Measurements from ENCODE around the gene GUCA2A. TPM values are rescaled to one million over a fixed set of nuclear protein-coding genes. Genes with fewer than 3 reads are reported as not detected.

The GUCA2A gene
- total and polyA plus RNA-seq, 2 experiments from 2014 or later = not detected

DNA sequence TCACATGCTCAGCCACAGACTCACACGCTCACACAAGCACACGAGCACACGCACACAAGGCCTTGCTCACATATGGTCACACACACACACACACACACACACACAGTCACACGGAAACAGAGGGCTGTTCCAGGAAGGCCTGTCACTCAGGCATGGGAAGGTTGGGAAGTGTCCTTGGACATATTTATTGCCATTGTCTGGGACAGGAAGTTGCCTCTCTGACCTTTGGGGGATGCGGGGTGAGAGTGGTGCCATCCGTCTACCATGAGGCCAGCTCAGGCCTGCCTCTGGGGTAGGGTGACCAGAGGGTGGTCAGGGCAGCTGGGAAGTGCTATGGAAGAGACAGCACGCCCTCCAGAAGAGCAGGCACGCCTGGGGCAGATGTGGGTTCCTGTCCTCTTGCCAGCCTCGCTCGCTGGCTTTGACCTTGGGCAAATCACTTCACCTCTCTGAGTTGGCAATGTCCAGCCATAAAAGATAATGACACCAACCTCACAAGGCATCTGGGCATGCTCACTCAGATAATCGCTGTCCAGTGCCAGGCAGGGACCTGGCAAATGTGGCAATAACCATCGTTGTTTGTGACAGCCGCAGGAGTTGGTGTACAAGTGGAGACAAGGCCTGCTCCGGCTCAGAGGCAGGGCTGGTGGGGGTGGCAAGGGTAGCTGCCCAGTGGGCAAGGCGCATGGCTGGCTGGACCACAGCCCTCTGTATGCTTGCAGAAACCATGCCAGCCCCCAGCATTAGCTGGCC, 8.0 kb upstream of the GUCA2A start:
- Histone ChIP-seq H3K27ac (peak overlapping the region; percentile 65), H3K4me1 (ENCODE audit: low read depth) (peaks cover 10% of the 10 kb centered on the region), H3K9me3 (ENCODE audit: low read depth) (no peaks in the 10 kb centered on the region), H3K36me3 (no peaks in the 10 kb centered on the region), H3K4me3 (no peak overlapping the region), H3K27me3 (no peaks in the 10 kb centered on the region)
- TF ChIP-seq, protein P1, sequence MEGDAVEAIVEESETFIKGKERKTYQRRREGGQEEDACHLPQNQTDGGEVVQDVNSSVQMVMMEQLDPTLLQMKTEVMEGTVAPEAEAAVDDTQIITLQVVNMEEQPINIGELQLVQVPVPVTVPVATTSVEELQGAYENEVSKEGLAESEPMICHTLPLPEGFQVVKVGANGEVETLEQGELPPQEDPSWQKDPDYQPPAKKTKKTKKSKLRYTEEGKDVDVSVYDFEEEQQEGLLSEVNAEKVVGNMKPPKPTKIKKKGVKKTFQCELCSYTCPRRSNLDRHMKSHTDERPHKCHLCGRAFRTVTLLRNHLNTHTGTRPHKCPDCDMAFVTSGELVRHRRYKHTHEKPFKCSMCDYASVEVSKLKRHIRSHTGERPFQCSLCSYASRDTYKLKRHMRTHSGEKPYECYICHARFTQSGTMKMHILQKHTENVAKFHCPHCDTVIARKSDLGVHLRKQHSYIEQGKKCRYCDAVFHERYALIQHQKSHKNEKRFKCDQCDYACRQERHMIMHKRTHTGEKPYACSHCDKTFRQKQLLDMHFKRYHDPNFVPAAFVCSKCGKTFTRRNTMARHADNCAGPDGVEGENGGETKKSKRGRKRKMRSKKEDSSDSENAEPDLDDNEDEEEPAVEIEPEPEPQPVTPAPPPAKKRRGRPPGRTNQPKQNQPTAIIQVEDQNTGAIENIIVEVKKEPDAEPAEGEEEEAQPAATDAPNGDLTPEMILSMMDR (IDR thresholded peaks at IDR 0.05; ENCODE audit: low read depth, low read length) = no peak
- peak in 1 of 2 donors; percentile 26 for DNase-seq (ENCODE audit: low read depth in 1 of 2, low spot score in 1 of 2)

DNA sequence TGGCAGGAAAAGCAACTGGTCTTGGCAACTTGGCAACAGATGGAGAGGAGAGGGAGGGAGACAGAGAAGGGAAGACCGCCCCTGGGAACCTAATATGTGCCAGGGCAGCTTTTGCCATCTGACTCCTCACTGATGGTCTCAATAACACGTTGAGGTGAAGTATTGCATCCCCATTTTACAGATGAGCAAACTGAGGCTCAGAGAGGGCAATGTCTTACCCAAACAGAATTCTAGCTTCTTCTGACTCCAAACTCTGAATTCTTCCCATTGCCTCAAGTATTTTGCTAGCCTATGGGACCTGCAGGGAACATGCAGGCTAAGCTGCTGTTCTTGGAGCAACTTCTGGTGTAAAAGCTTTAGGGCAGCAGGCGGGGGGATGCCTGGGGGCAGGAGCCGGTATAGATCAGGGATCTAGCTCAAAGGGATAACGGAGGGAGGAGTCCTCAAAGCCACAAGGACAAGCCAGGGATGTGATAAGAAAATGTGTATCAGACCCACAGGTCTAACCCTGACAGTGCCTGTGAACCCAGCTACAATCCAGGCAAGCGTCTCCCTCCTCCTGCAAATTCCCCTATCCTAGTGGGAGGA, 7.2 kb upstream of the GUCA2A start:
- no peak overlapping the region for H3K4me3 ChIP-seq

DNA sequence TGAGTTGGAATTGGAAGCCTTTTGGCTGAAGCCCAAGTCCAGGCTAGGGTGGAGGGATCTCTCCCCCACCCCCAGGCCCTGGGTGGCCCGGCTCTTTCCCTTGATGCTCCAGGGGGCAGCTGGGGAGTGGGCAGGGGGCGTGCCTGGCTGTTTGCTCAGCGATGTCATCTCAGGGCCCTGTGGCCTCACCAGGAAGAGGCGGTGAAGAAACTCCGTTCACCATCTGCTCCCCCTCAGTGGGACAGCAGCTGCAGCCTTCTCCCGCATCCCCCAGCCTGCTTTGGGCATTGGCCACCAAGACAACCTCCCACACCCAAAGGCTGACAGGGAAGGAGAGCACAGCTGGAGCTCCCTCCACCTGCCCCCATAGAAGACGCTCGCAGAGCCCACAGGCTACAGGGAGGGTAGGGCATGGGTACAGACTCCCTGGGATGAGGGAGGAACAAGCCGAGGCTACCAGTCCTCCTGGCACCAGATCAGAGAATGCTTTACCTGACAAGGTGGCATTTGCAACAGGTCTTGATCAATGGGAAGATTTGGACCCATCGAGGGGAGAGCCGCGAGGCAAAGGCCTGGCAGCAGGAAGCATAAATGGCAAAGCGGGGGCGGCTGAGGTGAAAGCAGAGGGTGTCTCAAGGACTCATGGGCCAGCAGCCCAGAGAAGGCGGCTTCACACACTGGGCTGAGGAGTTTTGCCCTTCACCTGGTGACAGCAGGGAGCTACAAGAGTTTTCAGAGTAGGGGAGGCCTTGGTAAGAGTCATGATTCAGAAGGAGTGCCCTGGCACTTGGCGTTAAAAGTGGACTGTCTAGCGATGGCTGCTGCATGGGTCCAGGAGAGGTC, 6.5 kb upstream of the GUCA2A start:
- Histone ChIP-seq H3K9me3 (ENCODE audit: low read depth) (no peaks in the 10 kb centered on the region), H3K4me1 (ENCODE audit: low read depth) (peaks cover 10% of the 10 kb centered on the region), H3K4me3 (no peak overlapping the region), H3K36me3 (no peaks in the 10 kb centered on the region), H3K27me3 (no peaks in the 10 kb centered on the region), H3K27ac (no peak overlapping the region)
- TF ChIP-seq, protein P1 (IDR thresholded peaks at IDR 0.05; ENCODE audit: low read depth, low read length) = no peak
- DNase-seq (ENCODE audit: low read depth in 1 of 2, low spot score in 1 of 2) = no peak

More for the DNA sequence above, 7.2 kb upstream of the GUCA2A start:
- Histone ChIP-seq H3K4me1 (ENCODE audit: low read depth) (peaks cover 10% of the 10 kb centered on the region), H3K27me3 (no peaks in the 10 kb centered on the region), H3K9me3 (ENCODE audit: low read depth) (no peaks in the 10 kb centered on the region), H3K36me3 (no peaks in the 10 kb centered on the region), H3K27ac (peak overlapping the region; percentile 65)
- no peak for DNase-seq (ENCODE audit: low read depth in 1 of 2, low spot score in 1 of 2)
- TF ChIP-seq, protein P1 (IDR thresholded peaks at IDR 0.05; ENCODE audit: low read depth, low read length) = no peak

DNA sequence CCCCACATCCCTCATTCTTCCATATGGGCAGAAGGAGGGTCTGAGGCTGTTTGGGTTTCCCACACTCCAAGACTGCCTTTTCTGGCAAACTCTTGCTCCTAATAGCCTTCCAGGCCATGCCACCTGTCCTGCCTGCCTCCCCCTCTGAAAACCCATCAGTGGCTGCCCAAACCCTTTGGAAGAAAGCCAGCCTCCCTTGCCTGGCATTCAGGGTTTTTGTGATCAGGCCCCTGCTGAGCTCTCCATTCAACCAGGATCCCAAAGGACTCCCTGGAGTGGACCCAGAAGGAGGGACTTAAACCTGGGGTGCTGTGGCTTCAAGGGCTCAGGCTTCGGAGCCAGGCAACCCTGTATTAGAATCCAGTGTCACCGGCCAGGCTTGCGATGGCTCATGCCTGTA, 4.2 kb upstream of the GUCA2A start:
- no peaks in the 10 kb centered on the region for H3K36me3 ChIP-seq
- TF ChIP-seq, protein P1 (IDR thresholded peaks at IDR 0.05; ENCODE audit: low read depth, low read length) = no peak
- no peaks in the 10 kb centered on the region for H3K27me3 ChIP-seq
- peaks cover 10% of the 10 kb centered on the region for H3K4me1 ChIP-seq (ENCODE audit: low read depth)
- no peaks in the 10 kb centered on the region for H3K9me3 ChIP-seq (ENCODE audit: low read depth)
- no peak for DNase-seq (ENCODE audit: low read depth in 1 of 2, low spot score in 1 of 2)
- no peak overlapping the region for H3K27ac ChIP-seq
- no peak overlapping the region for H3K4me3 ChIP-seq

DNA sequence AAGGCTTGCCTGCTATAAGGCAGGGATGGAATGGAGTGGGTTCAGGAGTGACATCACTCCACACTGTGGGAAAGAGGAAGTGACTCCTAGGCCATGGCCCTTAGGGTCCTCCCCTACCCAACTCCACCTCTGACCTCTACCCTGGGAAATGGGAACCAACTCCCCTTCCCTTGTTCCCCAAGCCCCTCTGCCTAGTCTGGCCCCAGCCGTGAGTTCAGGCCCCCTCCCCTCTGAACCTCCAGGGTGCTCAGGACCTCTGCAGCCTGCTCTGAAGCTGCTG, 3.8 kb upstream of the GUCA2A start:
- peaks cover 10% of the 10 kb centered on the region for H3K4me1 ChIP-seq (ENCODE audit: low read depth)
- DNase-seq (ENCODE audit: low read depth in 1 of 2, low spot score in 1 of 2) = no peak
- TF ChIP-seq, protein P1 (IDR thresholded peaks at IDR 0.05; ENCODE audit: low read depth, low read length) = no peak

More for the DNA sequence above, 3.8 kb upstream of the GUCA2A start:
- no peaks in the 10 kb centered on the region for H3K36me3 ChIP-seq
- H3K27ac ChIP-seq = no peak overlapping the region
- H3K27me3 ChIP-seq = no peaks in the 10 kb centered on the region
- H3K9me3 ChIP-seq (ENCODE audit: low read depth) = no peaks in the 10 kb centered on the region
- no peak overlapping the region for H3K4me3 ChIP-seq
